Measurements from ENCODE around the gene VSIG4.

DNA sequence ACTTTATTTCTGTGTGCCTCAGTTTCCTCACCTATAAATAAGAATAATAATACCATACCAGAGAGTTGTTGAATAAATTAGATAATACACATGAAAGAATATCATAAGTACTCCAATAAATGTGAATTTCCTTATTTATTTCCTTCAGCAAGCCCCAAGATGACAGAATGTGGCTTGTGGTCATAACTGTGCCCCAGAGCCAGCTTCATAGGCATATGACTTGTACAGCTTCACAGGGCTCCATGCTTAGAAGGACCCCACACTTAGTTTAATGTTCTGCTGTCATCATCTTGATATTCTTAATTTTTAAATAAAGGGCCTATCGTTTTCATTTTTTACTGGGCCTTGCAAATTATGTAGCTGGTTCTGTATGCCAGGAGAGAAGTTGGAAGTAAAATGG, 25.3 kb downstream of the VSIG4 start:
- TF ChIP-seq ZNF274 (IDR thresholded peaks at IDR 0.05; ENCODE audit: low read depth, low read length), result no peak
- TF ChIP-seq YY1 (IDR thresholded peaks at IDR 0.05; ENCODE audit: insufficient read depth, insufficient read length), result no peak

All from NT2/D1 (cell line).